Smooth muscle cell of bladder (primary cell): ENCODE results near the gene USP17L27. TPM values are rescaled to one million over a fixed set of nuclear protein-coding genes. Genes with fewer than 3 reads are reported as not detected.

Experiments
- total RNA-seq: library from RNA; depleted of rRNA; stranded (reverse); fragments of >200 nt; gene quantifications from 2 replicates; pipeline ENCODE4 v1.2.3, GENCODE V29; 2014

The USP17L27 gene
- total RNA-seq, result not detected in 2 replicates

DNA sequence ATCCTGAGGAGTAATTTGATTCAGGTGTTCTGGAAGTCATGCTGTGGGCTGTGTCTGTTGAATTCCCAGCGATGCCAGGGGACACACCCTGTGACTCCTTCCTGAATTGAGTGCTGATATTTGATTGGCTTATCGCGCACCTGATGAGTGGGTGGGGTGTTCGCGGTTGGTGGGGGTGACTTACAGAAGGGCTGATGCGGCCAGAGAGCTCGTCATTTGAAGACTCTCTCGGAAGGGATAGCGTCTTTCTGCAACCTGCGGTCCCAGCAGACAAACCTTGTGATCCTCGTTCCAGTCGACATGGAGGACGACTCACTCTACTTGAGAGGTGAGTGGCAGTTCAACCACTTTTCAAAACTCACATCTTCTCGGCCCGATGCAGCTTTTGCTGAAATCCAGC, at the start of gene USP17L27:
USP17L27 (plus strand) TSS at position 301 of the 400 bp plus-strand sequence; CDS start at position 301, 0 bp downstream.

DNA sequence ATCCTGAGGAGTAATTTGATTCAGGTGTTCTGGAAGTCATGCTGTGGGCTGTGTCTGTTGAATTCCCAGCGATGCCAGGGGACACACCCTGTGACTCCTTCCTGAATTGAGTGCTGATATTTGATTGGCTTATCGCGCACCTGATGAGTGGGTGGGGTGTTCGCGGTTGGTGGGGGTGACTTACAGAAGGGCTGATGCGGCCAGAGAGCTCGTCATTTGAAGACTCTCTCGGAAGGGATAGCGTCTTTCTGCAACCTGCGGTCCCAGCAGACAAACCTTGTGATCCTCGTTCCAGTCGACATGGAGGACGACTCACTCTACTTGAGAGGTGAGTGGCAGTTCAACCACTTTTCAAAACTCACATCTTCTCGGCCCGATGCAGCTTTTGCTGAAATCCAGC, 19.1 kb upstream of the USP17L27 start, which contains the start of gene USP17L24:
USP17L24 (plus strand) TSS at position 301 of the 400 bp plus-strand sequence; CDS start at position 301, 0 bp downstream.

DNA sequence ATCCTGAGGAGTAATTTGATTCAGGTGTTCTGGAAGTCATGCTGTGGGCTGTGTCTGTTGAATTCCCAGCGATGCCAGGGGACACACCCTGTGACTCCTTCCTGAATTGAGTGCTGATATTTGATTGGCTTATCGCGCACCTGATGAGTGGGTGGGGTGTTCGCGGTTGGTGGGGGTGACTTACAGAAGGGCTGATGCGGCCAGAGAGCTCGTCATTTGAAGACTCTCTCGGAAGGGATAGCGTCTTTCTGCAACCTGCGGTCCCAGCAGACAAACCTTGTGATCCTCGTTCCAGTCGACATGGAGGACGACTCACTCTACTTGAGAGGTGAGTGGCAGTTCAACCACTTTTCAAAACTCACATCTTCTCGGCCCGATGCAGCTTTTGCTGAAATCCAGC, 14.3 kb upstream of the USP17L27 start, which contains the start of gene USP17L25:
USP17L25 (plus strand) TSS at position 301 of the 400 bp plus-strand sequence; CDS start at position 301, 0 bp downstream.

GRCh38 chr4:9334358-9334757, 9.6 kb upstream of the USP17L27 start, which contains the start of gene USP17L26:
Gene USP17L26, plus strand, starts transcription at chr4:9334658. Its CDS starts 0 bp downstream, at chr4:9334658.

GRCh38 chr4:9339103-9339502, 4.8 kb upstream of the USP17L27 start, which contains the start of gene USP17L5:
Gene USP17L5, plus strand, starts transcription at chr4:9339403. Its CDS starts 0 bp downstream, at chr4:9339403.

GRCh38 chr4:9348593-9348992, 4.6 kb downstream of the USP17L27 start, which contains the start of gene USP17L28:
Gene USP17L28, plus strand, starts transcription at chr4:9348893. Its CDS starts 0 bp downstream, at chr4:9348893.

GRCh38 chr4:9353338-9353737, 9.4 kb downstream of the USP17L27 start, which contains the start of gene USP17L29:
Gene USP17L29, plus strand, starts transcription at chr4:9353638. Its CDS starts 0 bp downstream, at chr4:9353638.

GRCh38 chr4:9362829-9363228, 18.9 kb downstream of the USP17L27 start, which contains the start of gene USP17L30:
Gene USP17L30, plus strand, starts transcription at chr4:9363129. Its CDS starts 0 bp downstream, at chr4:9363129.

Other genes with a start within 250 kb of the USP17L27 start
- not detected in 2 replicates for gene FAM90A26, start 173.7 kb upstream of the USP17L27 start, total RNA-seq
- not detected in 2 replicates for gene USP17L10, start 133.5 kb upstream of the USP17L27 start, total RNA-seq
- gene USP17L11, start 128.7 kb upstream of the USP17L27 start, total RNA-seq, result under 0.01 TPM in 1 of 2 replicates, not detected in the other
- gene USP17L12, start 124.0 kb upstream of the USP17L27 start, total RNA-seq, result not detected in 2 replicates
- gene USP17L13, start 119.3 kb upstream of the USP17L27 start, total RNA-seq, result not detected in 2 replicates
- not detected in 2 replicates for gene USP17L15, start 109.8 kb upstream of the USP17L27 start, total RNA-seq
- gene USP17L17, start 100.3 kb upstream of the USP17L27 start, total RNA-seq, result not detected in 2 replicates
- not detected in 2 replicates for gene USP17L18, start 95.5 kb upstream of the USP17L27 start, total RNA-seq
- not detected in 2 replicates for gene USP17L19, start 90.8 kb upstream of the USP17L27 start, total RNA-seq
- not detected in 2 replicates for gene USP17L20, start 86.0 kb upstream of the USP17L27 start, total RNA-seq
- gene USP17L21, start 81.3 kb upstream of the USP17L27 start, total RNA-seq, result not detected in 2 replicates
- not detected in 2 replicates for gene USP17L22, start 76.5 kb upstream of the USP17L27 start, total RNA-seq
- gene USP17L24, start 19.0 kb upstream of the USP17L27 start, total RNA-seq, result not detected in 2 replicates
- gene USP17L25, start 14.2 kb upstream of the USP17L27 start, total RNA-seq, result not detected in 2 replicates
- not detected in 2 replicates for gene USP17L26, start 9.5 kb upstream of the USP17L27 start, total RNA-seq
- gene USP17L5, start 4.7 kb upstream of the USP17L27 start, total RNA-seq, result not detected in 2 replicates
- gene USP17L28, start 4.7 kb downstream of the USP17L27 start, total RNA-seq, result not detected in 2 replicates
- not detected in 2 replicates for gene USP17L29, start 9.5 kb downstream of the USP17L27 start, total RNA-seq
- not detected in 2 replicates for gene USP17L30, start 19.0 kb downstream of the USP17L27 start, total RNA-seq
- gene DEFB131A, start 100.3 kb downstream of the USP17L27 start, total RNA-seq, result not detected in 2 replicates